Epithelial cell of prostate (primary cell): Measurements from ENCODE around the gene SMC4.
"Not testable (repeated sequence)": the region's sequence is repeated elsewhere in the genome, so short reads cannot be mapped to it uniquely, and the experiment has no call there.

Source experiments
- DNase-seq: peaks from one replicate; pipeline ENCODE4 v3.0.0-alpha.2; 2011; ENCODE audit warnings: low read depth, low spot score
- H3K27ac ChIP-seq: fragments of 450-650 bp; 2 replicates; pipeline ENCODE4 v1.5.1; 2017; ENCODE audit warnings: mild to moderate bottlenecking

Gene SMC4

DNA sequence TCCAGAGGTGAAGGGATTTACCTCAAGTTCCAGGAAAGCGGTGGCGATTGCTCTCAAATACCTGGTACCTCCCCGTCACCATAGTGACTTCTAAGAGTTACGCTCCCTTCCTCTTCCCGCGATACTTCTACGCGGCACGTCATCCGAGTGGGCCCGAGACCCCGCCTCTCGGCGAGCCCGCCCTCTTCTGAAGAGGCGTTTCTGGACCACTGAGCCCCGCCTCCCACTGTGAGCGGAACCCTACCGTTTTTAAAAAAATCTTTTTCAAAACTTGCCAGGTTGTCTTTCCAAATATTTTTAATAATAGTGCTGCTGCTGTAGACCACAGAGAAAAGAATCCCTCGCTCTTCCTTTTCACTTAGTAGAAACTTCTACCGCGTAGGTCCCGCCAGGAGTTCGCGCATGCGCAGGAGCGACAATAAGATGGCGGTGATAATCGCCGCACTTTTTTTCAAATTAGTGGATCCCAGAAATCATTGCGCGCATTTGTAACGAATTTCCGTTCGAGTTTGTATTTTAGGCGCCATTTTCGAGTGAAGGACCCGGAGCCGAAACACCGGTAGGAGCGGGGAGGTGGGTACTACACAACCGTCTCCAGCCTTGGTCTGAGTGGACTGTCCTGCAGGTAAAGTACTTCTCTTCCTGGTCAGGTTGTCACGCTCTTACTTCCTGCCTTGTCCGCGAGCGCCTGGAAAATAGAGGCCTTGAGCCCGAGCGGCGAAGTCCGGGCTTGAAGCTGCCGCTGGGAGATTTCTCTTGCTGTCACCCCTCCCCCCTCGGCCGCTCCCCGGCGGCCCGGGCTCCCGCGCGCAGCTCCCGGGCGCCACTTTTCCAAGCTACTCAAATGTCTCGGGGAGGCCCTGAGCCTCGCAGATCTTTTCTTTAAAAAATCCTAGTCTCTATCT lies at the start of gene SMC4, which contains the start of gene IFT80:
SMC4 (plus strand) TSS at position 526 of the 905 bp plus-strand sequence. CDS start 1,177 bp downstream, outside the sequence.
IFT80 (minus strand) TSS at position 101 of the 905 bp plus-strand sequence. CDS start 14,625 bp downstream, outside the sequence.
- peak; percentile 87 for DNase-seq
- peak within 1 kb of the TSS; percentile 74 for H3K27ac ChIP-seq

DNA sequence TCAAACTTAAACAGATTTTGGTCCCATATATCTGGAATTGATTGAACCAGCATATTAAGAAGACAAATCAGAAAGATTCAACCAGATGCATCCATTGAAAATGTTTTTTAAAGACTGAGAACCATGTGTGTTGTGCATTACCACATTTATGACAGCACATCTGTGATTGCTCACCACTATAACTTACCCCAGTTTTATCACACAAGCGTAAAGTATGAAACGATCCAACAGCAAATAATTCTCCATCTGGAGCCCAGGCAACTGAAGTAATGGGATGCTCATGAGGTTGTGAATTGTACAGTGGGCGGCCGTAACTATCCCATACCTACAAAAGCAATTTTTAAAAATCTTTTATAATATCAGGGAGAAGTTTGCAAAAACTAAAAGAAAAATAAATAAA lies 43.6 kb upstream of the SMC4 start:
- no peak for DNase-seq

DNA sequence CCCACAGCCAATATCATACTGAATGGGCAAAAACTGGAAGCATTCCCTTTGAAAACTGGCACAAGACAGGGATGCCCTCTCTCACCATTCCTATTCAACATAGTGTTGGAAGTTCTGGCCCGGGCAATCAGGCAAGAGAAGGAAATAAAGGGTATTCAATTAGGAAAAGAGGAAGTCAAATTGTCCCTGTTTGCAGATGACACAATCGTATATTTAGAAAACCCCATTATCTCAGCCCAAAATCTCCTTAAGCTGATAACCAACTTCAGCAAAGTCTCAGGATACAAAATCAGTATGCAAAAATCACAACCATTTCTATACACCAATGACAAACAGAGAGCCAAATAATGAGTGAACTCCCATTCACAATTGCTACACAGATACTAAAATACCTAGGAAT lies 36.6 kb upstream of the SMC4 start:
- H3K27ac ChIP-seq, DNase-seq: not testable (repeated sequence)

More for the DNA sequence above, 43.6 kb upstream of the SMC4 start:
- no peak overlapping the region for H3K27ac ChIP-seq

DNA sequence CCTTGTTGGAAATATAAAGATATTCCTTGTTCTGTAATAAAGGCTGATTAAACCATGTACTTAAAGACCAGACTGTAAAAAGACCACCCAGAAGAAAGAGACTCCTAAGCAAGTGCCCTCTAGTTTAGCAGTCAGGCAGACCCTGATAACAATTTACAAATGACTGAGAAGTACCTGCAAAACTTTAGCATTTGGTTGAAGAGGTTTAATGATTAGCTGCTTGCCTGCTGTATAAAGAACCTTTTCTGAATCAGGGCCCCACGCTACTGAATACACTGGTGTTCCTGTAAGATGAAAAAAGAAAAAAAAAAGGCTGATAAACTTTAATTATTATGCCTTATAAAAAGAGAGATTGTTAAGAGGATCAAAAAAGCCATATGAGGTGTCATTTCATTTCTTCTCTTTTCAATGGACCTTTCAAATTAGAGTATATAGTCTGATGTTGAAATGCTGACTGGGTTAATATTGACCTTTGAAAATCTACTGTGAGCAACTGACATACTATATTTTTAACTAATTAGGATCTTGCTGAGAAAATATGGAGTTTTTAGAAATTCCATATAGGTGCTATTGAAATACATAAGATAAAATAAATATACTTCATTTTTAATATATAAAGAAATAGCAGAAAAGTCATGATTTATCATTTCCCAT lies 33.5 kb upstream of the SMC4 start:
- no peak overlapping the region for H3K27ac ChIP-seq
- DNase-seq = no peak

DNA sequence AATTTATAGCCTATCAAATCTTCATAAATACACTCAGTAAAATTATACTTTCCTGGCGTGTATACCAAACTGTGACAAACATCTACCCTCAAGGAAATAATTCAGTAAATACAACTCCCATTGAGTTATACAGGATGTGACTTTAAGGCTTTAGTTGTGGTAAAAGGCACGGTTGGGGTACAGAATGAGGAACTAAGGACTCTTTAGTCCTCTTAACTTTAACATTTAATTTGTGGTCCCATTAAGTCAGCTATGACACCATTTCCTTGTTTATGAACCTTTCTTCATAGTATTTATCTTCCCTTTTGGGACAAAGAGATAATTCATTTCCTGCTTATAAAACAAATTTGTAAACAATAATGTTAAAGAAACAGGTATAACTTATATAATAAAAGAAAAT lies 30.6 kb upstream of the SMC4 start:
- DNase-seq = no peak
- H3K27ac ChIP-seq = no peak overlapping the region

DNA sequence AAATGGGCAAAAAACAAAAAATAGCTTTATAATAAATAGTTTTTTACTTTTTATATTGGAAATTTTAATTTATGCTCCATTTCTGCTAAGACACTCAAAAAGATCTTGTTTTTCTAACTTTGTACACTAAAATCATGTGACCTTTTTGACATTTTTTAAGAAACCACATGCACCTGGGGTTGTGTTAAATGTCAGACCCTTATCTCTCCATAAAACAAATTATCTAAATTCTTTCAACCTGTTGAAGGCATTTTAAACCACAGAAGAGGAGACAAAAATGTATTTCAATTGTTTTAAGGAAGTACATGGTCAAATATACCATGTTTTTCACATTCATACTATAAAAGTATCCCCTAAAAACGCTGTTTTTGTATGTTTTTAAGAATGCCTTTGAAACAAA lies 29.7 kb upstream of the SMC4 start:
- no peak overlapping the region for H3K27ac ChIP-seq
- DNase-seq = no peak

DNA sequence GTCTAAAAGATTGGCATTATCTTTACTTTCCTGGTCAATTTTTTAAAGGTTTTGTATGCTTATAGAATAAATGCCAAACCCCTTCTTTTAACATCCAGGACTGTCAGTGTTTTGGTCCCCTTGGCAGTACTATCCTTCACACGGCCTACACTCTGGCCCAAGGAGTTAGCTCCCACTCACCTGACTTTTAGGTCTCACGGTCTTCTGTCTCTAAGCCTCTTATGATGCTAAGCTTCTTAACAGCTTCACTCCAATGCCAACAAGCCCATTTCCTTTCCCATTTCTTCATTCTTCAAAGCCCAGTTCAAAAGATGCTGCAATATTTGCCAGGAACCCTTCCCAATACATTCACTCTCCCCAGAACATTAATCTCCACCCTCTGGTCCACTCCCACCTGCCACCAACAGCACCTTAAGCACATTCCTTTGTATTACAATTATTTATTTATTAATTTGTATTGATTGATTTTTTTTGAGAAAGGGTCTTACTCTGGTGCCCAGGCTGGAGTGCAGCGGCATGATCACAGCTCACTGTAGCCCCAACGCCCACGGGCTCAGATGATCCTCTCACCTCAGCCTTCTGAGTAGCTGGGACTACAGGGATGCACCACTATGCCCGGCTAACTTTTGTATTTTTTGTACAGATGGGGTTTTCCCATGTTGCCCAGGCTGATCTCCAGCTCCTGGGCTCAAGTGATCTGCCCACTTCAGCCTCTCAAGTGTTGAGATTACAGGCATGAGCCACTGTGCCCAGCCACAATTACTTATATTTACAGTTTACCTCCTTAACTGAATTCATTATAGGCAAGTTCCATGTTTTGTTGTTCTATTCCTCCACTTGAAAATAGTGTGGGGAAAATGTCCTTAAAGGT lies 28.2 kb upstream of the SMC4 start:
- no peak for DNase-seq
- H3K27ac ChIP-seq = no peak overlapping the region

DNA sequence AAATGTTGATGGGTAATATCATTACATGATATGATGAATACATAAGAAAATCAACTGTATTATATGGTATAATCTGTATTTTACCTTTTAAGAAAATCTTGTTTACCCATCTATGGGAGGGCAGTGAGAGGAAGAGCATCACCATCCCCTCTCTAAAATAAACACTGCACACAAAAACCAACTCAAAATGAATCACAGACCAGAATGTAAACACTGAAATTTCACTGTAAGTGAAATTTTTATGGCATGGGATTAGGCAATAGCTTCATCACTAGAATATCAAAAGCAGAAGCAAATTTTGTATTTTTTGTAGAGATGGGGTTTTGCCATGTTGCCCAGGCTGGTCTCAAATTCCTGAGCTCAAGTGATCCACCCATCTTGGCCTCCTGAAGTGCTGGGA lies 26.7 kb upstream of the SMC4 start:
- DNase-seq = no peak
- no peak overlapping the region for H3K27ac ChIP-seq

DNA sequence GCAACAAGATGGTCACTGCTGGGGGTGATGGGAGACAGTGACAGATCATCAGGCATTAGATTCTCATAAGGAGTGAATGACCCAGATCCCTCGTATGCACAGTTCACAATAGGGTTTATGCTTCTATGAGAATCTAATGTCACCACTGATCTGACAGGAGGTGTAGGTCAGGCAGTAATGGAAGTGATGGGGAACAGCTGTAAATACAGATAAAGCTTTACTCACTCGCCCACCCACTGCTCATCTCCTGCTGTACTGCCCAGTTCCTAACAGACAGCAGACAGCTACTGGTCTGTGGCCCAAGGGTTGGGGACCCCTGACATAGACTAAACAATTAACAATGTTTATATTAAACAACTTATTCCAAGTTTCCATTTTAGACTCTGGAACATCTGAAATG lies 25.8 kb upstream of the SMC4 start:
- no peak for DNase-seq
- no peak overlapping the region for H3K27ac ChIP-seq

DNA sequence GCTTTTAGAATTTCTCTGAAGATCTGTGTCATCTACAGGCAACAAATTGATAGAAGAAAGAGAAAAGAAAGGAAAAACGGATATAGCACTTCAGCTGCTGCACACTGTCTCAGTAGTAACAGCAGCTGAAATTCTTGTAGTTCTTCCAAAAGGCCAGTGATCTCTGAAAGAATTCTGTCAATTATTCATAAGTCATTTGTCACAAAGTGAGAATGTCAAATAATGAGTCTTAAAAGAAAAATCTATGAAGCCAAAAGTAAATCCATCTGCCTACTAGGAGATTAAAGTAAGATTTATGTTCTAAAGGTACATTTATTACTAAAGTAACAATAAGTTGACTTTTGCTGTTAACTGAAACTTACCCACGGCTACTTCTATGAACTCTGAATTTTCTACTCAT lies 25.0 kb upstream of the SMC4 start:
- no peak for DNase-seq

DNA sequence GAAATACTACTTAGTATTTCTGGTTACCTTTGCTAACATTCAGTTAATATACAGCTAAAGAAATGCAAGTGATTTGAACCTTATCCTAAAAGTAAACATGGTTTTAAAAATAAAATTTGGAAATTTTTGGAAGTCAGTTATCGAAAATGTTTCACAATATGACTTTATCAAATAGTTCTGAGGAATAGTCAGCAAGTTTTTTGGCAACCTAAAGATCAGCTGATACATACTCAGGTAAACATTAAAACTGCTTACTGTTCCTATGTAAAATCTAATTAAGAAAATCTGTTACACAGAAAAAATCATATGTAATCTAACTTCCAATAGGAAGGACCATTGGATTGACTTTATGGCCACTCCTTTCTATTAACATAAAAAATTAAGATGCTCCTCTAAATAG lies 24.5 kb upstream of the SMC4 start:
- no peak overlapping the region for H3K27ac ChIP-seq
- DNase-seq = no peak

More for the DNA sequence above, 25.0 kb upstream of the SMC4 start:
- H3K27ac ChIP-seq = no peak overlapping the region

DNA sequence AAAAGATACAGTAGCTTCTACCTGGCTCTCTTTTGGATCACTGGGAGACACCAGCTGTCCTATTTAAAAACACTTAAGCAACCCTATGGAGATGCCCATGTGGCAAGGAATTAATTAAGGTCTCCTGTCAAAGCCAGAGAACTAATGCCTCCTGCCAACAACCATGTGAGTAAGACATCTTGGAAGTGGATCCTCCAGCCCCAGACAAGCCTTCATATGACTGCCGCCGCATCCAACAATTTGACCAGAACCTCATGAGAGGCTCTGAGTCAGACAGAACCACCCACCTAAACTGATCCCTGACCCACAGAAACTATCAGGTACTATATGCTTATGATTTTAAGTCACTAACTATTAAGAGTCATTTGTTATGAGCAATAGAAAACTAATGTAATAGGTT lies 22.8 kb upstream of the SMC4 start:
- DNase-seq = no peak

DNA sequence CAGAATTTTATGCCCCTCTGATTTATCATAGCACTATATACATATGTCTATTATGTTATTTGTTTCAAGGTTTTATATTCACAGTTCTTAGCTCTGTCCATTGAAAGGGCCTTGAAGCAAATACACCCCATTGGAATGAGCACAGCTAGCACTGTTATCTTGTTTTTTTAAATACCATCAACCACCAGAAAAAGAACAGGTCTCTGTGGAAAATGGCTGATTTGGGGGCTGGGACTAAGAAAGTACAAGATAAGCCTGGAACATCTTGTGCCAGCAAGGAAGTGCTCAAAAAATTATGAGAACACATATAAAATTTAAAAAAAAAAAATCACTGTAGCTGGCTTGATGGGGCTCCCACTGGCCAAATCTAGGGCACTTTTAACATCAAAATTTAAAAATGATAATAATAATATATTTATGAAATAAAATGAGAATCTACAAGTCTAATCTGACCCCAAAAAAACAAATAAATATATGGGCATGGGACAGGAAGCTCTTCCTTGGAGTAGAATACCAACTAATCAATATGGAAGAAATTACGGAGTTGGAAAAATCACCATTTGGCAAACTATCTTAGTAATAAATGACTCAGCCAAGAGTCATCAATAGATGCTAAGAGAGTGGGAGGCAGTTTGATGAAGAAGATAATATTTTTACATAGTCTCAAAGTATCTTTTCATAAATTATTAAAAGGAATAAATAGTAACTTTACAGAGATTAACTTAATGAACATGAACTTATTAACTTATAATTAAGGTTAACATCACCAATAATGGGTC lies 20.9 kb upstream of the SMC4 start:
- no peak for DNase-seq
- no peak overlapping the region for H3K27ac ChIP-seq

More for the DNA sequence above, 22.8 kb upstream of the SMC4 start:
- no peak overlapping the region for H3K27ac ChIP-seq

DNA sequence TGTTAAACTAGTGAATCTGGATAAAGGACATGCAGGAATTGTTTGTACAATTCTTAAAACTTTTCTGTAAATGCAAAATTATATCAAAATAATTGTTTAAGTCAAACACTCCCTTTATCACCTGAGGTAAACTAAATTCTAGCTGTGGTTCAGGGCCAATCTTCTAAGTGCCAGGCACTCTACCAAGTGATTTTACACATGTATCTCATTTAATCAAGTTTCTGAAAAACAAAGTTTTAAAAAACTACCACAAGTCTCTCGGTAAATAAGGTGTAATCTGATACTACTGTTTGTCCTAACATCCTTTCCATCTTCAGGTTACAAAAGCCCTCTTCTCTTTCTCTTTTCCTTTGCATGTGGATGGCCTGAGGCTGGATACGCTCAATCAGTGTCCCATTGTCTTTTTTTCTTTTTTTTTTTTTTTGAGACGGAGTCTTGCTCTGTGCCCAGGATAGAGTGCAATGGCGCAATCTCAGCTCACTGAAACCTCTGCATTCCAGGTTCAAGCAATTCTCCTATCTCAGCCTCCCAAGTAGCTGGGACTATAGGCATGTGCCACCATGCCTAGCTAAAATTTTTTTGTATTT lies 19.7 kb upstream of the SMC4 start:
- no peak overlapping the region for H3K27ac ChIP-seq
- DNase-seq = no peak

DNA sequence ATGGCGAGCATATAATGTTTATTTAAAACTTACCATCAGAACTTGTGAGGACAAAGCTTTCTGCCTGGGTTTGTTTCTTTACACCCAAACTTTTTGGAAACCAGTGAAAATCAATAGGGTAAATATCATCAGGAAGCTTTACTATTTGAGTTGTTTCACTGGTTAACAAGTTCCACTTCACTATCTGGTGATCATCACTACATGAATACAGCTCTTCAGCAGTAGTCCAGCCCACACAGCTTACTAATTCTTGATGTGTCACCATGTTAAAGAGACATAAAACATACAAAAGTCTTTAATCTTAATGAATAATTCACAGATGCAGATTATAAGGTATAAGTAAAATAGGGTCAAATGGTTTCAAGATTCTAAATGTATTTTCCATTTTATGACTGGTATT lies 18.0 kb upstream of the SMC4 start:
- no peak overlapping the region for H3K27ac ChIP-seq

DNA sequence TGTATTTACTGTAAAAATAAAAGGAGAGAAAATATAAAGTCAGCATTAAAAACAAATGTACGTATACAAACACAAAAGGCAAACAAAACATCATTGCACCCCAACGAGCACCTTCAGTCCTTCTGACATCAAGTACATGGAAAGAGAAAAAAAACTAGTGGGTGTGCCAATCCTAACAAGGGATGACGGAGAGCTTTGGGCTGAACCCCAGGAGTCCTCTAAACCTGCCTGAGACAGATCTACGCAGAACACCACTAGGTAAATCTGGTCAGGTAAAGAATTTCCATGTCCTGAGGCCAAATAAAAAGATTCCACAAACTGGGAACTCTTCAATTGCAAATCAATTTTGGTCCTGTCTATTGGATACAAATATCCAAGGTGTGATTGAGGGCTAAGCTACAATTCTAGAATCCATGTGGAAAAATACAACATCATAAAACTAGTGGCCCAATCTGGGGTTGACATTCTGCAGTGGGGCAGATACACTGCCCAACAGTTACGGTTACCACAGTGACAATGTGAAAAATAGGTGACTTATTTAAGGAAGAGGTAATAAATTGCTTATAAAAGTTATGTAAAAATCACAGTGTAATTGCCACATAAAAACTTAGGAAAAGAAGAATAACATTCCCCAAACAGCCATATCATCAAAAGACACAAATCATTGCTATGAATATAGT lies 14.7 kb upstream of the SMC4 start:
- H3K27ac ChIP-seq = no peak overlapping the region
- DNase-seq = no peak

More for the DNA sequence above, 18.0 kb upstream of the SMC4 start:
- no peak for DNase-seq

DNA sequence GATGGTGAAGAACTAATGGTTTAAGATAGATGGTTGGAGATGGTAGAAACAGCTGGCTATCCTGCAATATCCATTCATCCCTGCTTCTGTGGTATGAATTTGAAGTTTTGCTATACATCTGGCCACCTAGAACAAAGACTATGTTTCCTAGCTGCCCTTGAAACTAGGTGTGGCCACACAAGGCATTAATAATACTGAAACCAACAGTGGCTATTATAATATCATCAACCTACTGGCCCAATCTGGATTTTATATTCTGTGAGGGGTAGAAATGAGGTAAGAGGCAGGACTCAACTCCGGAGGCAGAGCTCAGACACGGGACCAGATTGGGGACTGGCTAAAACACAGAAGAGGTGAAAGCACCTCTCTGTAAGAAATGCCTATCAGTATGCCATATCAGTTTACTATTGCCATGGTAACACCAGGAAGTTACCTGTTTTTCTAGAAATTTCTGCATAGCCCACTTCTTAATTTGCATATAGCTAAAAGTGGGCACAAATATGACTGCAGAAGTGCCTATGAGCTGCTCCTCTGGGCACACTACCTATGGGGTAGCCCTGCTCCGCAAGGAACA lies 8.8 kb upstream of the SMC4 start:
- no peak overlapping the region for H3K27ac ChIP-seq
- DNase-seq = no peak

DNA sequence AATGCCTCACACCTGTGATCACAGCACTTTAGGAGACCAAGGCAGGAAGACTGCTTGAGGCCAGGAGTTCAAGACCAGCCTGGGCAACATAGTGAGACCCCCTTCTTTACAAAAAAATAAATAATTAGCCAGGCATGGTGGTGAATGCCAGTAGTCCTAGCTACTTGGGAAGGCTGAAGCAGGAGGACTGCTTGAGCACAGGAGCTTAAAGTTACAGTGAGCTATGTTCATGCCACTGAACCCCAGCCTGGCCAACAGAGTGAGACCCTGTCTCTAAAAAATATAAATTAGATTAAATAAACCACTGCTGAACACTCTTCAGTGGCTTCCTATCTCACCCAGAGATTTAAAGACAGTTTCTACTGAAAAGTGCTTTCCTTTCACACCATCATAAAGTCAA lies 6.7 kb upstream of the SMC4 start:
- H3K27ac ChIP-seq = no peak overlapping the region
- DNase-seq = no peak
